Measurements from ENCODE around the gene SRGAP2B.
"Not testable (repeated sequence)": the region's sequence is repeated elsewhere in the genome, so short reads cannot be mapped to it uniquely, and the experiment has no call there.

Gene SRGAP2B

GRCh38 chr1:145041519-145041918, 53.6 kb downstream of the SRGAP2B start:
- DNase-seq (ENCODE audit: low spot score), result not testable (repeated sequence)

GRCh38 chr1:145036019-145036418, 59.1 kb downstream of the SRGAP2B start:
- DNase-seq (ENCODE audit: low spot score), result not testable (repeated sequence)

- not testable (repeated sequence) for DNase-seq (ENCODE audit: low spot score)
These were observed 61.6 kb downstream of the SRGAP2B start for GRCh38 chr1:145033523-145033922.

GRCh38 chr1:145027251-145027650, 67.9 kb downstream of the SRGAP2B start:
- DNase-seq (ENCODE audit: low spot score), result not testable (repeated sequence)

GRCh38 chr1:145025286-145025685, 69.8 kb downstream of the SRGAP2B start:
- not testable (repeated sequence) for DNase-seq (ENCODE audit: low spot score)

GRCh38 chr1:145022259-145022658, 72.9 kb downstream of the SRGAP2B start:
- DNase-seq (ENCODE audit: low spot score), result not testable (repeated sequence)

GRCh38 chr1:145021749-145022148, 73.4 kb downstream of the SRGAP2B start:
- DNase-seq (ENCODE audit: low spot score), result not testable (repeated sequence)

- not testable (repeated sequence) for DNase-seq (ENCODE audit: low spot score)
These were observed 75.4 kb downstream of the SRGAP2B start for GRCh38 chr1:145019709-145020108.

- DNase-seq (ENCODE audit: low spot score), result not testable (repeated sequence)
These were observed 77.4 kb downstream of the SRGAP2B start for GRCh38 chr1:145017725-145018124.

GRCh38 chr1:145016492-145016862, 78.7 kb downstream of the SRGAP2B start:
- not testable (repeated sequence) for DNase-seq (ENCODE audit: low spot score)

- DNase-seq (ENCODE audit: low spot score), result not testable (repeated sequence)
These were observed 79.2 kb downstream of the SRGAP2B start for GRCh38 chr1:145015744-145016491.

GRCh38 chr1:145013353-145013752, 81.8 kb downstream of the SRGAP2B start:
- not testable (repeated sequence) for DNase-seq (ENCODE audit: low spot score)

GRCh38 chr1:145011811-145012210, 83.3 kb downstream of the SRGAP2B start:
- DNase-seq (ENCODE audit: low spot score), result not testable (repeated sequence)

GRCh38 chr1:145010580-145010979, 84.5 kb downstream of the SRGAP2B start:
- not testable (repeated sequence) for DNase-seq (ENCODE audit: low spot score)

- not testable (repeated sequence) for DNase-seq (ENCODE audit: low spot score)
These were observed 85.2 kb downstream of the SRGAP2B start for GRCh38 chr1:145009928-145010327.

- not testable (repeated sequence) for DNase-seq (ENCODE audit: low spot score)
These were observed 86.7 kb downstream of the SRGAP2B start for GRCh38 chr1:145008388-145008787.

- not testable (repeated sequence) for DNase-seq (ENCODE audit: low spot score)
These were observed 90.0 kb downstream of the SRGAP2B start for GRCh38 chr1:145005142-145005541.

- DNase-seq (ENCODE audit: low spot score), result not testable (repeated sequence)
These were observed 93.7 kb downstream of the SRGAP2B start for GRCh38 chr1:145001381-145001780.

- DNase-seq (ENCODE audit: low spot score), result not testable (repeated sequence)
These were observed 94.3 kb downstream of the SRGAP2B start for GRCh38 chr1:145000743-145001326.

- DNase-seq (ENCODE audit: low spot score), result not testable (repeated sequence)
These were observed 94.9 kb downstream of the SRGAP2B start for GRCh38 chr1:145000074-145000742.

- DNase-seq (ENCODE audit: low spot score), result not testable (repeated sequence)
These were observed 96.2 kb downstream of the SRGAP2B start for GRCh38 chr1:144998981-144999273.

GRCh38 chr1:144998134-144998980, 96.8 kb downstream of the SRGAP2B start:
- DNase-seq (ENCODE audit: low spot score), result not testable (repeated sequence)

Measured in putamen (tissue), 1 donor.